ENCODE measurements around the gene DENND1B.

- TF ChIP-seq KDM5A (IDR thresholded peaks at IDR 0.05; ENCODE audit: low read length) = no peak
- TF ChIP-seq CTCF (IDR thresholded peaks at IDR 0.05; ENCODE audit: control extremely low read depth in 1 of 3, insufficient read depth in 1 of 3, low read depth in 1 of 3, low read length in 3 of 3) = no peak
- no peak for TF ChIP-seq YY1 (IDR thresholded peaks at IDR 0.05; ENCODE audit: low read depth, low read length)
- TF ChIP-seq POLR2A (IDR thresholded peaks at IDR 0.05; ENCODE audit: control extremely low read depth in 1 of 2, low read depth in 2 of 2, low read length in 2 of 2) = no peak
- no peak for TF ChIP-seq EP300 (IDR thresholded peaks at IDR 0.05; ENCODE audit: borderline replicate concordance in 1 of 2, low read depth in 2 of 2, low read length in 2 of 2)
- no peak for TF ChIP-seq TAF1 (IDR thresholded peaks at IDR 0.05; ENCODE audit: low read depth, low read length)
- TF ChIP-seq RAD21 (IDR thresholded peaks at IDR 0.05 in 1 of 2, conservative IDR thresholded peaks at IDR 0.05 in 1 of 2; ENCODE audit: low read depth in 2 of 2, low read length in 2 of 2) = no peak
- TF ChIP-seq EGR1 (IDR thresholded peaks at IDR 0.05; ENCODE audit: borderline replicate concordance, low read depth, low read length) = no peak
Measured at GRCh38 chr1:197561041-197561440, 214.2 kb downstream of the DENND1B start.

Measured in H1 (cell line).